Hematopoietic multipotent progenitor cell (in vitro differentiated cells): ENCODE measurements around the gene CCNL1. TPM values are rescaled to one million over a fixed set of nuclear protein-coding genes. Genes with fewer than 3 reads are reported as not detected.
"Not testable (repeated sequence)": the region's sequence is repeated elsewhere in the genome, so short reads cannot be mapped to it uniquely, and the experiment has no call there.

Experiments used
- DNase-seq, 3 donors: peaks; one replicate each; pipeline ENCODE4 v3.0.0-alpha.2; 2011 to 2015; ENCODE audit warnings: low read depth in 2 of 3, low spot score in 2 of 3
- total RNA-seq: library from RNA; depleted of rRNA; stranded (reverse); fragments of >200 nt; gene quantifications from one replicate; pipeline ENCODE4 v1.2.3, GENCODE V29; 2012

The CCNL1 gene
- total RNA-seq, 1 donor, result 833 TPM

- DNase-seq, result not testable (repeated sequence)
These were observed 13.4 kb upstream of the CCNL1 start for GRCh38 chr3:157173343-157173742.

- DNase-seq, result no peak
These were observed 12.8 kb upstream of the CCNL1 start for GRCh38 chr3:157172746-157173145.

- DNase-seq, result peak in 1 of 3 donors; percentile 21
These were observed 10.9 kb upstream of the CCNL1 start for GRCh38 chr3:157170861-157171260.

DNA sequence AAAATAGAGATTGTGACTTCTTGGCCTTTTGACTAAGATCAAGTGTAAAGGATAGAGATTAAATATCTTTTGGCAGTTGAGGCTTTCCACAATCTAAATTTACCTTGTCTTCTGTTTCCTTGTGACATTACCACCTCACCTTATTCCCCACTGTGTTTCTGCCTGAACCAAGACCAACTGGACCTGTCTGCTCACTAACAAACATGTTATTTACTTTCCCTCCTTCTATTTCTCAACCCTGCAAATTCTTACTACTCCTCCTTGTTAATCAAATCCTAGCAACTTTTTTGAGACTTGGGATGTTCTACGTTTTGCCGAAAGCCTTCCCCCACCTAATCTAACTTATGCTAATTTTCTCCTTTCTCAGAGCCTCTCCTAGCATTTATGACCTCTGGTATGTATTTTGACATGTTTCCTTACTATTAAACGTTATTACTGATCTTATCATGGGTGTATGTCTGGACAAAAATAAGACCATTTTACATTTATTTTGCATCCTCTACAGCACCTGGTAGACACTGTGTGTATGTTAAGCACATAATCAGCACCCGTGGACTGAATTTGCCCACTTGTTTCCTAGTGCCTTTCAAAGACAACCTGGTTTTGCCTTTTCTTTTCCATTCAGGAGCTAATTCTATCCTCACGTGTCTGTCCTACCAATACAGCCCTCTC, 7.6 kb upstream of the CCNL1 start:
- no peak for DNase-seq

- no peak for DNase-seq
These were observed 6.6 kb upstream of the CCNL1 start for GRCh38 chr3:157166561-157166960.

- no peak for DNase-seq
These were observed 6.2 kb upstream of the CCNL1 start for GRCh38 chr3:157166115-157166514.

- no peak for DNase-seq
These were observed 3.4 kb upstream of the CCNL1 start for GRCh38 chr3:157163217-157163953.

DNA sequence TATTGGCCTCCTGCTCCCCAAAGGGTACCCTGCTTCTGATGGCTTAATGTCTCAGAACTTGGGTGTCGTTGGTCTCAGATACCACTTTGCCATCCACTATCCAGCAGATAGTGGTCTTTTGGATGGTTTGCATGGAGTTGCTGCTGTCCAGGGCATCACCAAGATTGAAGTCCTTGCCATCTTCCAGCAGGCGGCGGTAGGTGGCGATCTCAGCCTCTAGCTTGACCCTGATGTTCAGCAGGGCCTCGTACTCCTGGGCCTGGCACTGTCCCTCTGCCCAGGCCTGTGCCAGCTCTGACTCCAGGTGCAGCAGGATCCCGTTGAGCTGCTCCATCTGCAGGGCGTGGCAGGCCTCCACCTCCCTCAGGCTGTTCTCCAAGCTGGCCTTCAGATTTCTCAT, 2.7 kb upstream of the CCNL1 start:
- DNase-seq, result not testable (repeated sequence)

GRCh38 chr3:157160658-157161424, 894 bp upstream of the CCNL1 start:
- DNase-seq, result peak in 2 of 3 donors; percentile 84 to 87

DNA sequence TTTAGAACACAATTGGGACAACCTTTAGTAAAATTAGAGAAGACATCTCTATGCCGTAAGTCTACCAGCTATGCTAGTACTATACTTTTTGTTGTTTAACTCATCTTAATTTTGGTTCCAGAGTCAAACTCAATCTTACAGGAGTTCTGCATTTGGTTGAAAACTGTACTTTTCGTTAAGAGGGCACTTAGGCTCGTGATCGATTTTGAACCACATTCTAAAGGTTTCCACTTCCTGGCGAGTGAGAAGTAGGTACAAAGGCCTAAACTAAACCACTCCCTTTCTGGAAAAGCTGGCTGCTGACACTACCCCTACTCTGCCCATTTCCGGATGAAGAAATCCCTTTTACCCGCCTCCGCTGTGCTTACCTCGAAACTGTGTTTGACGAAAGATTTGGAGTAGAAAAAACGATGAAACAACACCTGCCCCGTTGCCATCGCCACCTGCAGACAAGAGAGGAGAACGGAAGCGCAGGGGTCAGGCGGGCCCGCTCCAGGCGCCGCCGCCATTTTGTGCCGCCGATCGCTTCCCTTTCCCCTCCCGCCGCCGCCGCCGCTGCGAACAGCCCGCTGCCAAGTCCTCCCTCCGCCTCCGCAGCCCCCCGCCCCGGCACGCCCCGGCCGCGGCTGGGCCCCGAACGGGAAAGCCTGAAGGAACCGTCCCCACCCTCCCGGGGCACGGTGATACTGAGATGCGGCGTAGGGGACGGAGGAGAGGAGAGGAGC, 748 bp downstream of the CCNL1 start:
- DNase-seq, result peak; percentile 63 to 80 (median 74)

GRCh38 chr3:157157836-157158235, 2.1 kb downstream of the CCNL1 start:
- DNase-seq, result no peak

- DNase-seq, result no peak
These were observed 2.9 kb downstream of the CCNL1 start for GRCh38 chr3:157156837-157157635.

DNA sequence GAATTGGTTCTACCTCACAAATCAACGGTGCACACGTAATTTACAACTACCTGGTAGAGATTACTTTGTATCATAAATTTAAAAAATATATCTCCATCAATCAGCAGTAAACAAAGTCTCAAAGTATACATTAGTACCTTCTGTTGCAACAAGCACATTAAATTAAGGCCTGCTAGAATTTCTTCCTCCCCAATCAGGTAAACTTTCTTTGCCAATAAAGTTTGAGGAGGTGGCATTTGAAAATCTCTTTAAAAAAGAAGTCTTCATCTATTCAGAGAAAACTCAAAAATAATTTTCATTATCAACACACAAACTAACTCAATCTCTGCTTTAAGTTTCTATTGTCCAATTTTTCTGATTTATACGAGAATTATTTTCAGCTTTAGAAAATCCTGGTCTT, 4.4 kb downstream of the CCNL1 start:
- DNase-seq, result no peak

DNA sequence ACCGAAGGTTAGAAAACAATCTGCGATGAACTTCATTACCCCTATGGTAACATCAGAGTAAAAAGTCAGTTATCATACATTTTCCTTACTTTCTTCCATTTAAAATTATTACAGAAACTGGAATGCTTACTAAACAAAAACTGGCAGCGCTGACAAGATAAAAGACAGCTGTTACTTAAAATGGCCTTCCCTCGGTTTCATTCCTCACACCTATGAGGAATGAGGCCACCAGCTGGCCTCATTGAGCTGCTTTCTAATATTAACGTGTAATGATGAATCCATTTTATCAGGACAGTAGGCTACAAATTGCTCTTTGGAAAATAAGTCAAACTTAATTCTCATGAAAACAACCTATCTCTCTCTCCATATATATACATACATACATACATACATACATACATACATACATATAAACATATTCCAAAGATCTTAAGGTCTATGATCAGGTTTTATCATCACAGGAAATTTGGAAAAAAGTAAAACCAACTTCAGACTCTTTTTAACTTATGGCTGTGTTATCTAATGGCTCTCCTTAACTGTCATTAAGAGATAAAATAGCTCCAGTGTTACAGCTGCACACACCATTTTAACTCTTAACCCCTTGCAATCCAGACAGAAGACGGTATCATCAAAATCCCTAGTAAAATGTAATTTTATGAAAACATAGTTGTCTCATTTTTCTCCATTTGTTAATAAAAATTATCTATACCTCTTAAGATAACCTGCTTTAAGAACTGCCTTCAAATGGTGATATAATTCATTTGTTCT, 5.2 kb downstream of the CCNL1 start:
- no peak for DNase-seq

GRCh38 chr3:157152930-157153329, 7.0 kb downstream of the CCNL1 start:
- DNase-seq, result peak in 1 of 3 donors; percentile 7

DNA sequence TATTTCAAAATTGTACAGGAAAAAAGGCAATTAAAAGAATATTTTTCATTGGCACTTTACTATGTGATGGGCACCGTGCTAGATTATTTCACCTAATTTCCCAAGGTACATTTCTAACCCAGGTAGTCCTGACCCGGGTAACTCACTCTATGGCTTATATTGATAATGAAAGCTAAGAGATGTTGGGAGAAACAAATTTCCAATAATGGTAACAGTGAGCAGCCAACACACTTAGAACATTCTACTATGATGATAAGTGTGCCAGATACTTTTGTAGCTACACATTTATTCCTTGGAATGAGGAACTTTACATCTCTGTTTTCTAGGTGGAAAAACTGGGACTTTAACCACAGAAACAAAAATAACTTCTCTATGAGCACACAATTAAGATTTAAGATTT, 7.5 kb downstream of the CCNL1 start:
- no peak for DNase-seq

- DNase-seq, result peak in 1 of 3 donors; percentile 12
These were observed 8.3 kb downstream of the CCNL1 start for GRCh38 chr3:157151627-157152026.

DNA sequence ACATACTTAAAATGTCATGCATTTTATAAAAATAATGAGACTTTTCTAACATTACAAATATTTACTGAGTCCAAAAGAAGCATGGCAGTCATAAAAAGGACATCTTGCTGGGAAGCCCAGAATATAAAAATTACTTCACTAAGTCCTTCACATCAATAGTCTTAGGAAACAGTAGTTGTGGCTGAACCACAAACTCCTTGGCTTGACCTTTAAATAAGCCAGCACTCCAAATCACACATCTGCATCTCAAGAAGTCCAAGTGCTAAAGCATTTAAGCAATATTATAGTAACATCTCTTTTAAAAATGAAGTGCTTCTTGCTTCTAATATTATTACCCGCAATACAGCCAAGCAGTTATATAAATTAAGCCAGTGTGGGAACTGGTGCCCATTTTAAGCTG, 8.8 kb downstream of the CCNL1 start:
- DNase-seq, result peak in 1 of 3 donors; percentile 12

DNA sequence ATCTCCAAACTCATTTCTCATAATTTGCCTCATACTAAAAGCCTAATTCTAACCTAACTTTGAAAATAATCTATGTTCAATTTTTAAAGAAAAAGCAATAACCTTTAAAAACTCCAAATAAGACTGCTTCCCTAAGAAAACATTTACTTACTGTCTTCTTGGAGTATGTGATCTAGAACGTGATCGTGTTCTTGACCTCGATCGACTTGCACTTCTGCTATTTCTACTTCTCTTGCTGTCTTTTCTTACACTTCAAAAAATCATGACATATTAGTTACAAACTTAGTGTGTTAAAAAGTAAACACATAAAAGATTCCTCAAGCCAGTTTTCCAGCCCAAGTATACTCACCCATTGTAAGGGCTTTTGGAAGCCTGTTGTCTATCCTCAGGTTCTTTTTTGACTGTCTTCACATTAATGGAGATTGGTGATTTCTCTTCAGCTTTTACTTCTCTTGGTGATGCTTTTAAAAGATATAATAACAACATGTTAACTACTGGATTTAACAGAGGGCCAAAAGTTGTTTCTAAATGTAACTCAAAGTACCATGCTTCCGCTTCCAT, 10.7 kb downstream of the CCNL1 start:
- no peak for DNase-seq
